Glutamatergic neuron (in vitro differentiated cells): ENCODE data around the gene VEPH1. TPM values are rescaled to one million over a fixed set of nuclear protein-coding genes. Genes with fewer than 3 reads are reported as not detected.

Source experiments
- DNase-seq: peaks from one replicate; pipeline ENCODE4 v3.0.0; 2022
- H3K27ac Mint-ChIP-seq: one replicate; pipeline ENCODE4 v1.8.0; 2020; ENCODE audit warnings: mild to moderate bottlenecking, mixed read lengths, inconsistent platforms; ENCODE audit not compliant: unreplicated experiment
- H3K27me3 Mint-ChIP-seq: one replicate; pipeline ENCODE4 v1.8.0; 2020; ENCODE audit warnings: mild to moderate bottlenecking, moderate library complexity, mixed read lengths, inconsistent platforms; ENCODE audit not compliant: unreplicated experiment
- H3K36me3 Mint-ChIP-seq: one replicate; pipeline ENCODE4 v1.8.0; 2020; ENCODE audit warnings: mild to moderate bottlenecking, mixed read lengths, inconsistent platforms; ENCODE audit not compliant: unreplicated experiment
- H3K4me1 Mint-ChIP-seq: one replicate; pipeline ENCODE4 v1.8.0; 2020; ENCODE audit warnings: mild to moderate bottlenecking, low read depth, mixed read lengths, inconsistent platforms; ENCODE audit not compliant: unreplicated experiment
- H3K4me3 Mint-ChIP-seq: one replicate; pipeline ENCODE4 v1.8.0; 2020; ENCODE audit warnings: mild to moderate bottlenecking, mixed read lengths, inconsistent platforms; ENCODE audit not compliant: unreplicated experiment
- H3K9me3 Mint-ChIP-seq: one replicate; pipeline ENCODE4 v1.8.0; 2020; ENCODE audit warnings: mild to moderate bottlenecking, moderate library complexity, mixed read lengths, inconsistent platforms; ENCODE audit not compliant: unreplicated experiment
- total RNA-seq: library from RNA; stranded (reverse); fragmentation: NEBNext Ultra II Directional; extraction: Animal tissue kit (Norgen Biotek cat#: 25700); gene quantifications from one replicate; pipeline ENCODE4 v1.2.1, GENCODE V29; 2021; ENCODE audit not compliant: unreplicated experiment
- TF ChIP-seq, protein P1 (sequence below): fragments of 200-600 bp; sonication (generic); IDR thresholded peaks from one replicate; pipeline ENCODE4 v1.5.0; 2021; ENCODE audit not compliant: partially characterized antibody, unreplicated experiment

VEPH1 gene
- total RNA-seq, 1 donor from 2014 or later, result 9.3 TPM

DNA sequence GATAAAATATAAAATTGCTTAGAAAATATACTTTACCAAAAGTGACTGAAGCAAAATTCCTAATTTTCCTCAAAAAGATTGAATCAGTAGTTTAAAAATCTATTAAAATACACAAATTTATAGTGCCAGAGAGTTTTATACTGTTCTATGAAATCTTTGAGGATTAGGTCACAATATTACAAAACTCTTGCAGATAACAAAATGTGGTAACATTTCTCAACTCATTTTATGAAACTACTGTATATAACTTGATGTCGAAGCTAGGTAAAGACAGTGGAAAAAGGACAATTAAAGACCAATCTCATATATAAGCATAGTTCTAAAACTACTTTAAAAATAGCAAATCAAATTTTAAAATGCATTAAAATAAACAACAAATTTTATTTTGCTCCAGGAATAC lies 15.9 kb downstream of the VEPH1 start:
- H3K27ac Mint-ChIP-seq, result no peak overlapping the region

DNA sequence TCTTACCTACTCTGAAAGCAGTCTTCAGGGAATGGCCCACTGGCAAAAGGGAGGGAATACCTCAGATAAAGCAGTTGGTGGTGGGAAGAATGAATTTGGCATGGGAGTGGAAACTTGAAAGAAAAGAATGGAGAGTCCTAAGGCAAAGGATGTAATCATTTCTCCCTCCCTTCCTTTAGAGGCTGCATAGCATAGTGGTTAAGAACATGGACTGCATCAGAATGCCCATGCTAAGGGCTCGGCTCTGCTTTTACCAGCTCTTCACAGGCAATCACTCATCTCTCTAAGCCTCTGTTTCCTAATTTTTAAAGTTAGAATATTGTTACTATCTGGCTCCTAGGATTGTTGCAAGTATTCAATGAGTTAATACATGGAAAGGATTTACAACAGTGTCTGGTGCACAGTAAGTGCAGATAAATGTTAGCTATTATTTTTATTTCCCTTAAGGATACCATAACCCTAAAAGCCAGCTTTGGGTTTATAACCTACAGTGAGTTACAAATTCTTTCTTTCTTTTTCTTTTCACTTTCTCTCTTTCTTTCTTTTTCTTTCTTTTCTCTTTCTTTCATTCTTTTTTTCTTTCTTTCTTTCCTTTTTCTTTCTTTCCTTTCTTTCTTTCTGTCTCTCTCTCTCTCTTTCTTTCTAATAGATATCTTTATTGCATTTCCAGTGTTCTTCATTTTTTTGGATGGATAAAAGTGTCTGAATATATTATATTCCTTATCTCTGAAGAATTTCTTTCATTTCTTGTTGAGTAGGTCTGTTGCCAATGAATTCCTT lies 23.6 kb downstream of the VEPH1 start:
- no peaks in the 10 kb centered on the region for H3K4me1 Mint-ChIP-seq
- TF ChIP-seq, protein P1, sequence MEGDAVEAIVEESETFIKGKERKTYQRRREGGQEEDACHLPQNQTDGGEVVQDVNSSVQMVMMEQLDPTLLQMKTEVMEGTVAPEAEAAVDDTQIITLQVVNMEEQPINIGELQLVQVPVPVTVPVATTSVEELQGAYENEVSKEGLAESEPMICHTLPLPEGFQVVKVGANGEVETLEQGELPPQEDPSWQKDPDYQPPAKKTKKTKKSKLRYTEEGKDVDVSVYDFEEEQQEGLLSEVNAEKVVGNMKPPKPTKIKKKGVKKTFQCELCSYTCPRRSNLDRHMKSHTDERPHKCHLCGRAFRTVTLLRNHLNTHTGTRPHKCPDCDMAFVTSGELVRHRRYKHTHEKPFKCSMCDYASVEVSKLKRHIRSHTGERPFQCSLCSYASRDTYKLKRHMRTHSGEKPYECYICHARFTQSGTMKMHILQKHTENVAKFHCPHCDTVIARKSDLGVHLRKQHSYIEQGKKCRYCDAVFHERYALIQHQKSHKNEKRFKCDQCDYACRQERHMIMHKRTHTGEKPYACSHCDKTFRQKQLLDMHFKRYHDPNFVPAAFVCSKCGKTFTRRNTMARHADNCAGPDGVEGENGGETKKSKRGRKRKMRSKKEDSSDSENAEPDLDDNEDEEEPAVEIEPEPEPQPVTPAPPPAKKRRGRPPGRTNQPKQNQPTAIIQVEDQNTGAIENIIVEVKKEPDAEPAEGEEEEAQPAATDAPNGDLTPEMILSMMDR, result no peak
- H3K27ac Mint-ChIP-seq, result no peak overlapping the region
- H3K36me3 Mint-ChIP-seq, result no peaks in the 10 kb centered on the region
- H3K27me3 Mint-ChIP-seq, result no peaks in the 10 kb centered on the region
- DNase-seq, result no peak
- H3K4me3 Mint-ChIP-seq, result no peak overlapping the region
- peaks cover 1% of the 10 kb centered on the region for H3K9me3 Mint-ChIP-seq

More for the DNA sequence above, 15.9 kb downstream of the VEPH1 start:
- peaks cover 2% of the 10 kb centered on the region for H3K27me3 Mint-ChIP-seq
- H3K4me1 Mint-ChIP-seq, result no peaks in the 10 kb centered on the region
- no peaks in the 10 kb centered on the region for H3K36me3 Mint-ChIP-seq
- TF ChIP-seq, protein P1, result no peak
- no peak overlapping the region for H3K4me3 Mint-ChIP-seq
- no peaks in the 10 kb centered on the region for H3K9me3 Mint-ChIP-seq
- DNase-seq, result no peak

DNA sequence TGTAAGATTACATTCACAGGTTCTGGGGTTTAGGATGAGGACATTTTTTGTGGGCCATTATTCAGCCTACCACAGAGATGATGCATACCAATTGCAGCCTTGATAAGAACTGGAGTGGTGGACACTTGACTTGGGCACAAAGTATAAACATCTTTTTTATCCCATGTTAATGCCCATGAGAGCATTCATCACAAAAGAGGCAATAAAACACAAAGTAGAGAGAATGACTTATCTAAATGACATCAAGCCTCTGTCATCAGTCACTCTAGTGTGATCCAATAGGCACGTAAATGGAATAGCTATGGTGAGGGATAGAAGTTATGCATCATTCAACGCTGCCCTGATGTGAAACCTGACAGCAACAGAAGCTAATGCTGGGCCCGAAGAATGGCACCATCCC lies 25.8 kb downstream of the VEPH1 start:
- peaks cover 1% of the 10 kb centered on the region for H3K9me3 Mint-ChIP-seq
- H3K27ac Mint-ChIP-seq, result no peak overlapping the region
- no peaks in the 10 kb centered on the region for H3K36me3 Mint-ChIP-seq
- H3K4me1 Mint-ChIP-seq, result no peaks in the 10 kb centered on the region
- no peak overlapping the region for H3K4me3 Mint-ChIP-seq
- H3K27me3 Mint-ChIP-seq, result no peaks in the 10 kb centered on the region
- TF ChIP-seq, protein P1, result no peak
- DNase-seq, result no peak

DNA sequence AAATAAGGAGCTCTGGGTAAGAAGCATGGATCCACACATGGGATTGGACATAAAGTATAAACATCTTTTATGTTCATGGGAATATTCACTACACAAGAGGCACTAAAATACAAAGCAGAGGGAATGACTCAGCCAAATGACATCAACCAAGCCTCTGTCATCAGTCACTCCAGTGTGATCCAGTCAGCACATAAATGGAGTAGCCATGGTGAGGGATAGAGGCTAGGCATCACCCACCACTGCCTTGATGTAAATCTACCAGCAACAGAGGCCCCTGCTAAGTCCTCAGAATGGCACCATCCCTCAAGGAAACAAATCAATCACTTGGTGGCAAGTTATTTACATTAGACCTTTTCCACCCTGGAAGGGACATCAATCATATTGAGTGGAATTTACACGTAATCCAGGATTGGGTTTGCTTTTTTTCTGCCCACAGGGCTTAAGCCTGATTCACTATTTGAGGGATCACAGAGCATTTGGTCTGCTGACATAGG lies 27.2 kb downstream of the VEPH1 start:
- no peak for DNase-seq
- no peak overlapping the region for H3K4me3 Mint-ChIP-seq
- H3K9me3 Mint-ChIP-seq, result no peaks in the 10 kb centered on the region
- TF ChIP-seq, protein P1, result no peak
- H3K27me3 Mint-ChIP-seq, result no peaks in the 10 kb centered on the region
- H3K27ac Mint-ChIP-seq, result no peak overlapping the region
- H3K36me3 Mint-ChIP-seq, result no peaks in the 10 kb centered on the region
- no peaks in the 10 kb centered on the region for H3K4me1 Mint-ChIP-seq

DNA sequence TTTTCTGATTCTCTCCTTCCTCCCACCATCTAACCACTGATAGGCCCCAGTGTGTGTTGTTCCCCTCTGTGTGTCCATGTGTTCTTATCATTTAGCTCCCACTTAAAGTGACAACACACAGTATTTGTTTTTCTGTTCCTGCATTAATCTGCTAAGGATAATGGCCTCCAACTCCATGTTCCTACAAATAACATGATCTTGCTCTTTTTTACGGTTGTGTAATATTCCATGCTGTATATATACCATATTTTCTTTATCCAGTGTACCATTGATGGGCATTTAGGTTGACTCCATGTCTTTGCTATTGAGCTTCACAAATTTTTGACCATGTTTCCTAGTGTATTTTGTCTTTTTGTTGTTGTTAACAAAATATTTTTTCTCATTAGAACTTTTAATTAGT lies 30.6 kb downstream of the VEPH1 start:
- Mint-ChIP-seq H3K9me3 (no peaks in the 10 kb centered on the region), H3K4me1 (no peaks in the 10 kb centered on the region), H3K4me3 (no peak overlapping the region), H3K27ac (no peak overlapping the region), H3K36me3 (no peaks in the 10 kb centered on the region), H3K27me3 (no peaks in the 10 kb centered on the region)
- TF ChIP-seq, protein P1, result no peak
- no peak for DNase-seq
